GM18868 (cell line): Measurements from ENCODE around the gene TXNIP.
"Not testable (repeated sequence)": the region's sequence is repeated elsewhere in the genome, so short reads cannot be mapped to it uniquely, and the experiment has no call there.

ENCODE experiments used
- ATAC-seq: cut with Tn5 transposase; IDR thresholded peaks from one replicate; pipeline ENCODE4 v1.9.1; 2021; ENCODE audit warnings: mild to moderate bottlenecking, moderate library complexity; ENCODE audit not compliant: unreplicated experiment

Gene TXNIP, protein sequence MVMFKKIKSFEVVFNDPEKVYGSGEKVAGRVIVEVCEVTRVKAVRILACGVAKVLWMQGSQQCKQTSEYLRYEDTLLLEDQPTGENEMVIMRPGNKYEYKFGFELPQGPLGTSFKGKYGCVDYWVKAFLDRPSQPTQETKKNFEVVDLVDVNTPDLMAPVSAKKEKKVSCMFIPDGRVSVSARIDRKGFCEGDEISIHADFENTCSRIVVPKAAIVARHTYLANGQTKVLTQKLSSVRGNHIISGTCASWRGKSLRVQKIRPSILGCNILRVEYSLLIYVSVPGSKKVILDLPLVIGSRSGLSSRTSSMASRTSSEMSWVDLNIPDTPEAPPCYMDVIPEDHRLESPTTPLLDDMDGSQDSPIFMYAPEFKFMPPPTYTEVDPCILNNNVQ

DNA sequence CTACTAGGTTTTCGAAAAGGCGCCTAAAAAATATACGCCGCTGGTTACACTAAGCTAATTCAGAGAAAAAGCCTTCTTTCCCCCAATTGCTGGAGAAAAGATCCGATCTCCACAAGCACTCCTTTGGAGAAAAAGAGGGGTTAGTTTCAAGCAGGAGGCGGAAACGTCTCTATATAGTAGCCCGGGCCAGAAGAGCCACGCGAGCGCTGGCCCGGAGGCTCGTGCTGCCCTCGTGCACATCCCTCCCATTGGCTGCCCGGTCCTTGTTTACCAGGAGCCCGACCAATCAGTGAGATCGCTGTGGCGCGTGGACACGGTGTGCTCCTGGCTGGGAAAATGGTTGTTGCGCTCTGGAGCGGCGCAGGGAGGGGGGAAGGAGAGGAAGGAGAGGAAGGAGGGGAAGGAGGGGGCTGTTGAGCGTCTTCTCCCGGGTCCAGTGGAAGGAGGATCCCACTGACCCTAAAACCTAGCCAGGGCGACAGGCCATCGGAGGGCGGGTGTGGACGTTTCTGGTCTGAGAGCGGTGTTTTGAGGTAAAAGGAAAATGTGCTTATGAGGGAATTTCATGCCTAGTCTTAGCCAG, at the start of gene TXNIP:
TXNIP (minus strand) TSS at position 147 of the 583 bp plus-strand sequence. CDS start 313 bp downstream, outside the sequence.
- peak; percentile 94 for ATAC-seq

DNA sequence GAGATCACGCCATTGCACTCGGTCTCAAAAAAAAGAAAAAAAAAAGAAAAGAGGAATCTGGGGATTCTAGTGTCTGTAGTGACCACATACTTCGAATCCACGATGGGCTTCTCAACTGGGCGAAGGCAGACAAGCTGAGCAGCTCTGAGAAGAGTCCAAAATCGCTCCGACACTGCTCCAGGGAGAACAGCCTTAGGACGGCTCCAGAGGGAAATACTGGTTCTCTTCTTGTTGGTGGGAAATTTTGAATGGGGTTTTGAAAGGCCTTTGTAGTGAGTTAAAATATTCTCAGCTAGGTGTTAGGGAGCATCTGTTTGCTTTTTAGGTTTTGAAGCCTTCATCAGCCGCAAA, 43.4 kb upstream of the TXNIP start:
- no peak for ATAC-seq

DNA sequence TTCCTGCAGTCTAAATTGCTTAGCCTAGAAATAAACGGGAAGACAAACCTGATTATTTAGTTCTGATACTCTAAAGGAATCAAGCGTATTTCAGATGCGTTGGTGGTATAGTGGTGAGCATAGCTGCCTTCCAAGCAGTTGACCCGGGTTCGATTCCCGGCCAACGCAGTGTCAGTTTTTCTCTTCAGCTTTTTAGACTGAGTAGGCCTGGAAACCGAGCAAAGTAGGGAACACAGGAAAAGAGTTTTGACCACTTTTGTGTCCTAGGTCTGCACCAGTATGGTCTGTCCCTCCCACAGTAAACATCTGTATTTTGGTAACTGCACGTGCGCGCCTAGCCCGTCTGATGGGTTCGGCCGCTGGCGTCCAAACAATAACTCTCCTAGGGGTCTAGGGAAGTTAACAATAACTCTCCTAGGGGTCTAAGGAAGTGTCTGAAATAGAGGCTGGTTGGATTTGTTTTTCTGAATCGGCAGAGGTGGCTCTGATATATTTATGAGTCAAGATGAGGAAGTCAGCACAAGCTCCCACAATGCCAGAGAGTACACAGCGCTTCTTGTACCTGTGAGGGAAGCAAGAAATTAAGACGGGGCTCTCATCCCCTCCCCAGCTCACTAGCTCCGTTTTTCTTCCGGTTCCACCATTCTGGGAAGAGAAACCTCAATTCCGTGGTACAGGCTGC, 40.7 kb upstream of the TXNIP start:
- ATAC-seq: peak; percentile 31

DNA sequence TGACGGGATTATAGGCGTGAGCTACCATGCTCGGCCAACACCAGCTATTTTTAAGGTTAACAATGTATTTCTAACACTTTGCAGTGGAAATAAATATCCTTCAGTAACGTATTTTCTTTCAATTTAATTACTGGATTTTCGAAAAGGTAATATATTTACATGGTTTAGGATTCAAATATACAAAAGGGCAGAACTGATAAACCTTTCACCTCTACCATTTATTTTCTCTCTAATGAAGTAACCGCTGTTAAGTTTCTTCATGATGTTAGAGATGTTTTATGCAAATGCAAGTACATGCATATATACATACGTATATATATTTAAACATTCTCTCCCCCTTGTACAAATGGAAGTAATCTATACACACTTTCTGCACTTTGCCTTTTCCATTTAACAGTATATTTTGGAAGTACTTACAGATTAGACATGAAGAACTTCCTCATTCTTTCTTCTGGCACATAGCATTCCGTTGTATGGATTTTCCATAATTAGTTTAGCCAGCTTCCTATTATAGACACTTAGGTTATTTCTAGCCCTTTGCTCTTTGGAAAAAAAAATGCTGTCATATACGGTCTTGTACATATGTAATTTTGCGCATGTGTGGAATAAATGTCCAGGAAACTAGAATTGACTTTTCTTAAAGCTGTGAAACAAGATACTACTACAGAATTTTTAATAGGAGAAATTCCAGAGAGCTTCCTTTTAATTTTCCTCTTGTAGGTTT, 40.0 kb upstream of the TXNIP start:
- no peak for ATAC-seq

DNA sequence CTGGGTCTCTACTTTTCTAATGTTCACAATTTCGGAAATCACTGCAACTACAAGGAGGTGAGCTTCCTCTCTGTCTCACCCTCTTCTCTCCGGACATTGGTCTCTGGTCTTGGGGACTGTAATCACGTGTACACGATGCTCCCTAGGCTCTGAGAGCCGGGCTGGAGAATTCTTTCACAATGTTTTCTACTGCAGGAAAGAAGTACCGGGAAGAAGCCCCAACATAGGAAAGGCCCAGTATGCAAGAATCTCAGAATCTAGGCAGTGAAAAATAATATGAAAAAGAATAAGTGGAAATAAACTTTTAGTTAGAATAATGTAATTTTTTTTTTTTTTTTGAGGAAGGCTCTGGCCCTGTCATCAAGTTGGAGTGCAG, 38.7 kb upstream of the TXNIP start:
- no peak for ATAC-seq

DNA sequence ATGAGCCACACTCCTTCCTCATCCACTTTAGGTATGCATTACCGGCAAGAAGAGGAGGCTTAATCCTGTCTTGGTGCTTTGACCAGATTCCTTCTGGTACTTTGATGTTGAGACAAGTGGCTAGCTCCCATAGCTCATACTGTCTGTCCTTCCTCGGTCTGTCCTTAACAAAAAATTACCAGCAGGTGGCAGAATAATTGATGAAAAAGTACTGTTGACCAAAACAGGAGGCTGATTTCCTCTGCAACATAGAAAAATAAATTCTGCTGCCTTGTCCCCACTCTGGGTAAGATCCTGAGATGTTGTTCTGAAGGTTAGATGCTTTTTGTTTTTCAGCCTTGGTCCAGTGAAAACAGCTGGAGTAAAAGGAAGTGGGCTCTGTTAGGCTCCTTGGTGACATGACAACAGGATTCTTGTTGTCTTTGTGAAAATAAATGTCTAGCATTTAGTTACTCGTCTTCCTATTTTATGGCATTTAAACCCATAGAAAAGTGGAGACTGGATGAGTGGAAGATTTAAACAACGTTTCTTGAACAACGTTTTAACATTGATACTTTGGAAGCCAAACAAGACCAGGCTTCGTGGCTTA, 36.3 kb upstream of the TXNIP start:
- ATAC-seq: no peak

DNA sequence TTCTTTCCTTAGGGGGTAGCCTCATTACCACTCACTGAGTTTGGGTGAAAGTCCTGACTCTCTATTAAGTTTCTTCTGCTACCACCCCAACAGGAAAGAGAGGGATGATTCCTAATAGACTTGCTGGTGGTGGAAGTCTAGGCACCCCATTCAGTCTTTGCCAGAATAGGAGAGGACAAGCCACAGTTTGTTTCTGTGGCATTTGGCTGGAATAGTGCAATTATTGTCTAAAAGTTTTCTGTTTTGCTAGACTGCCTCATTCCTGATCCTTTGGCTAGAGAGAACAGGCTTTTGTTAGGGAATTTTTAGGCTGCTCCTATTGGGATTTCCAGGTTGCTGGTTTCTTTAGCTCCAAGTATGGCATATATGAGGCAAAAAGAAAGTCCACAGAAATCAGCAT, 35.1 kb upstream of the TXNIP start:
- ATAC-seq: no peak

DNA sequence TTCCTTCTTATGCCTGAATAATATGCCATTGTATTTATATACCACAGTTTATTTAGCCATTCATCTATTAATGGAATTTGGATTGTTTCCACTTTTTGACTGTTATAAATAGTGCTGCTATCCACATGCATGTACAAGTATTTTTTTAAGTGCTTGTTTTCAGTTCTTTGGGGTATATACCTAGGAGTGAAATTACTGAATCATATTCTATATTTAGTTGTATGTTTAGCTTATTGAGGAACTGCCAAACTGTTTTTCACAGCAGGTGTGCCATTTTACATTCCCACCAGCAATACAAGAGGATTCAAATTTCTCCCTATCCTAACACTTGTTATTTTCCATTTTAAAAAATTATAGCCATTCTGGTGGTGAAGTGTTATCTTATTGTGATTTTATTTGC, 32.7 kb upstream of the TXNIP start:
- no peak for ATAC-seq

DNA sequence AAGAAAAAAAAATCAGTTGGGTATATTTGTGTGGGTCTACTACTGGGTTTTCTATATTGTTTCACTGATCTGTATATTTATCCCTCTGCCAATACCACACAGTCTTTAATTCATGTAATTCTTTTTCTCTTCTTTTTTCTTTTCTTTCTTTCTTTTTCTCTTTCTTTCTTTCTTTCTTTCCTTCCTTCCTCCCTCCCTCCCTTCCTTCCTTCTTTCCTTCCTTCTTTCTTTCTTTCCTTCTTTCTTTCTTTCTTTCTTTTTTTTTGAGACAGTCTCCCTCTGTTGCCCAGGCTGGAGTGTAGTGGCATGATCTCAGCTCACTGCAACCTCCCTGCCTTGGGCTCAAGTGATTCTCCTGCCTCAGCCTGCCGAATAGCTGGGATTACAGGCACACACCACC, 30.3 kb upstream of the TXNIP start:
- ATAC-seq: not testable (repeated sequence)

DNA sequence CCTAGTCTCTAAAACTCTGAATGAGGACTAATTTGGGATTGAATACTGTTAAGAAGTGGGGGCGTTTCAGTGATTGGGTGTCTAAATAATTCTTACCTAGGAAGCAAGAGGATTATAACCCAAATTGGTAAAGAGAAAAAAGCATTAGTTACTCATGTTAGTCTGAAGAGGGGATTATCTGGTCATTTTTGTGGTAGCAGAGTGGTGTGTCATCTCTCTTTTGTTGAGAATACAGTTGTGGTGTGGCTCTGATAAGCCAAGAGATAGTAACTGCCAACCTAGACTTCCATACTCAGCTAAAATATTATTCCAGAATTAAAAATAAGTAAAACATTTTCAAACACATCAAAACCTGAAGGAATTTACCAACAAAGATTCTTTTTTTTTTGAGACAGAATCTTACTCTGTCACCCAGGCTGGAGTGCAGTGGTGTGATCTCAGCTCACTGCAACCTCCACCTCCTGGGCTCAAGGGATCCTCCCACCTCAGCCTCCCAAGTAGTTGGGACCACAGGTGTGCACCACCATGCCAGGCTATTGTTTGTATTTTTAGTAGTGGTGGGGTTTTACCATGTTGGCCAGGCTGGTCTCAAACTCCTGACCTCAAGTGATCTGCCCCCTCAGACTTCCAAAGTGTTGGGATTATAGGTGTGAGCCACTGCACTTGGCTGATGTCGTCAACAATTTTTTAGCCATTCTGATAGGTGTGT, 29.6 kb upstream of the TXNIP start:
- not testable (repeated sequence) for ATAC-seq

DNA sequence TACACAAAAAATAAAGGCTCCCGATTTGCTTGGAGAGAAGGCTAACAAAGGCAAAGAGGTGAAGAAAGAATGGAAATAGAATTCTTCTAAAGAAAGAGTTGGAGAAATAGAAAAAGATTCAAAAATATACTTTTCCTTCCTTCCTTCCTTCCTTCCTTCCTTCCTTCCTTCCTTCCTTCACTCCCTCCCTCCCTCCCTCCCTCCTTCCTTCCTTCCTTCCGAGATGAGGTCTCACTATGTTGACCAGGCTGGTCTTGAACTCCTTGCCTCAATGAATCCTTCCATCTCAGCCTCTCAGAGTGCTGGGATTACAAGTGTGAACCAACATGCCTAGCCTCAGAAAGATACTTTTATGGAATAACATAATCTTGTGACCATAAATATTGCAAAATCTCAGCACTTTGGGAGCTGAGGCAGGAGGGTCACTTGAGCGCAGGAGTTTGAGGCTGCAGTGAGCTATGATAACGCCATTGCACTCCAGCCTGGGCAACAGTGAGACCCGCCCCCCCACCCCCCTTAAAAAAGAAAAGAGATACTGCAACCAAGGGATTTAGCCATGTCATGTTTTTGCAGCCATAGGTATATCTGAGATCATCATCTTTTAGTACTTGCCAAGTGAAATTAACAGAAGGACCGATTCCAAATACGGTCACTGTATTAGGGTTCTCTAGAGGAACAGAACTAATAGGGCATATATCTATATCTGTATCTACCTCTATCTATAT, 26.2 kb upstream of the TXNIP start:
- ATAC-seq: no peak

DNA sequence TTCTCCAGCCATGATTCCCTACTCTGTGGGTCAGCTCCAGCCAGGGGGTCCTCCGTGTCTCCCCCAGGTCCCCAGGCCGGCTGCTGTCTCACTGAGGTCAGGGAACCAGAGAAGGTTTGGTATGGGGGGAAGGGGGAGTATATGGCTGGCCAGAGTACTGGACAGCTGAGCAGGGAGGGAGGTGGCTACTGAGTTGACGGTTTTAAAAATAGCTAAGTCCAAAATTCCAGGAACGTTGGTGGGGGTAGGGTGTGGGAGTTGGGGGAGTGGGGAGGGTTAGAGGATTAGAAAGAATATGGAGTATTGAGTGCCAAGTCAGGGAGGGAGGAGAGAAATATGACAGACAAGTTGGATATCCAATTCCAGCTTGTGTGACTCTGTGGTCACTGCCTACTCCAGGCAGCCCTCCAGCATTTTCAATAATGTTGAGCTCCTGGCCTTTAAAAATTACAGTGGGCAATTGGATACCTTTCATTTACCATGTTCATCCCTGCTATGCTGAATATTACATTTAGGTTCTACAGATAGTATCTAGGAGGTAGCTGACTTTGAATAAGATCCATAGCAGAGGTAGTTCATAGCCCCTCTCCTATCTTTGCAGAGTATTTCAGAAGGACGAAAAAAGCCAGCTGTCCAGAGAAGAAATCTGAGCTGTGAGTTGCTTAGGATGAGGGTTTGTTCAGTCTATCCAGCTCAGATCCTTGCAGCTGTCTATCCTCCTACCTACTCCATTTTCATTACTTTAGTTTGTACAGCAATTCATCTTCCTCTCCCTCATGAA, 25.4 kb upstream of the TXNIP start, which contains the start of gene HJV:
HJV (minus strand) TSS at position 114 of the 781 bp plus-strand sequence. CDS start 1,504 bp downstream, outside the sequence.
- ATAC-seq: no peak

DNA sequence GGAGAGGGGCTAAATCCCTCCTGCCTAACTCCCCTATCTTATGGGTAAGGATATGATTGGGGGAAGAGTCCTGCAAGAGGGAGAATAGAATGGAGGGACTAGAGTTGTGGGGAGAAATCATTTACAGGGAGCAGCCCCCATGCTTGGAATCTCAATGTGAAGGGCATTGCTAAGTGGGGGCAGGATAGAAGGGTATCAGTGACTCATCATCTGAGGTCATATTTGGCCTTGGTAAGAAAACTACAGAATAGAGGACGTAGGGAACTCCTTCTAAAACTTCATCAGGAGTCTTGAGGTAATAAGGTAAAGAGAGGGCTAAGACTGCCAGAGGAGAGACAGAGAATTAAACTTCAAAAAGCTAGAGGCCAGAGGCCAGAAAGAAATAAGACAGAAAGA, 24.7 kb upstream of the TXNIP start:
- no peak for ATAC-seq

DNA sequence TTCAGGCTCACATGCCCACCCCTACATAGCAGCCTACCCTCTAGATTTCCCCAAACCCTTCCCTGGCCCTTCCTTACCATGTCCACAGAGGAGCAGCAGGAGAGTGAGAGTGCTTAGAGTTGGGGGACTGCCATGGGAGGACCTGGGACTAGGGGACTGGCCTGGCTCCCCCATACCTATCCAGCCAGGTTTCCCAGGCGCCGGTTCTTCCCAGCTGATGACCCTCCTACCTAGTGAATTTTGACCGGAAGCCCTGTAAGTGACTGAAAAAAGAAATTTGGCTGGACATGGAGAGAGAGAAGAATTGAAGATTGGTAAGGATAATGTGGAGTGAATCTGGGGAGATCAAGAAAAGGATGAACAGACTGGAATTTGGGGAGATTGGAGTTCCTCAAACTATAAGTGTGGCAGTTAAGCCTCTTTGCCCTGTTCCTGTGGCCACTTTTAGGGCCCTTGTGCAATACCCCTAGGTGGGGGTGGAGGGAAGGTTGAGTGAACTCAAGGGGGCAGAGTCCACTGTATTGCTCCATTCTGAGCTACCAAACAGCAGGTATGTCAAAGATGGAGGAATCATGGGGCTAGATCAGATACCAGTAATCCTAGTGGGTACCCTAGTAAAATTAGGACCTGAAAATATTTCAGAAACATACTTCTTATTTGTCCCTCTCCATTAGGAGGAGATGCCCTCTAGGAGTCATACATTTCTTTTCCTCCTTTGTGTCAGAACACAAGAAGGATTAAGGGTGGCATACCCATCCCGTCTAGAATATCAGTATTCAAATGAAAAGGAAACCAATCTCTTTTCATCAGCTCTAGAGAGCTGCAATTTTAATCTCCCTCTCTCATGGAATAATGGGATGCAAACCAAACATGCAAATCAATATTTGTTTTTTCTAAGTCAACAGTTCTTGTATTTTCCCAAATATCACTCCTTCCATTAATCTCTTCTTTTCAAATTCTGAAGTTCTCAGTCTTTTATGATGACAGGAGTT, 24.0 kb upstream of the TXNIP start:
- ATAC-seq: no peak

DNA sequence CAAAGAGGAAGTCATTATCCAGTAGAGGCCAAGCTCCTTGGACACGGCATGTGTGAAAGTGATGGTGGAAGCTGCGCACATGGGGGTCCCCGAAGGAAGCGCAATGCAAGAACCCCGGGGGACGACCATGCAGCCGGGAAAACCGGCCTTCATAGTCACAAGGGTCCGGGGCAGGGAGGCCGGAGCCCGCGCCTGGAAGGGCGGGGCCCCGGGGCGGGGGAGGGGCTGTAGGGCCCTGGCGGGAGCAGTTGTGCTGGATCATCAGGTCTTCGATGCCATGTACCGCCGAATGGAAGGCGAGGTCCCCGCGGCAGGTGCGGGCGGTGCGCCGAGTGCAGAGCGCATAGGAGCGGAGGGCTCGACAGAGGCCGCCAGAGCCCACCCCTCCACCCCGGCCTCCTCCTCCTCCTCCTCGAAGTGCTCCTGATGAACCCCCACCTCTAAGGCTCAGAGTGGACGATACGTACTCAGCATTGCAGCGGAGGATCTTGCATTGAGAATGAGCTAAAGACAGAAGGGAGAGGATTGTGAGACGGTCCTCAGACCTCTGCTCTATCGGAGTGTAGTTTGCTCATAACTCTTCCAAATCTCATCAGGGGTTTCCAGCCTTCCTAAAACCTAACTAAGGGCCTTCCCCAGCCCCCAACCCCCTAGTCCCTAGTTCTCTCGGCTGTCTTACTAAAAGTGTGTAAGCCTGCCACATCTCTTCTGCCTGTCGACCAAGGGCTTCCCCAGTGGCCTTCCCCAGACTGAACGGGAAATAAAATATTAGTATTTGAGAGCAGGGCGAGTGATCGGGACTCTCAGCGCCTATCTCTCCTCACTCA, 23.1 kb upstream of the TXNIP start:
- ATAC-seq: no peak

DNA sequence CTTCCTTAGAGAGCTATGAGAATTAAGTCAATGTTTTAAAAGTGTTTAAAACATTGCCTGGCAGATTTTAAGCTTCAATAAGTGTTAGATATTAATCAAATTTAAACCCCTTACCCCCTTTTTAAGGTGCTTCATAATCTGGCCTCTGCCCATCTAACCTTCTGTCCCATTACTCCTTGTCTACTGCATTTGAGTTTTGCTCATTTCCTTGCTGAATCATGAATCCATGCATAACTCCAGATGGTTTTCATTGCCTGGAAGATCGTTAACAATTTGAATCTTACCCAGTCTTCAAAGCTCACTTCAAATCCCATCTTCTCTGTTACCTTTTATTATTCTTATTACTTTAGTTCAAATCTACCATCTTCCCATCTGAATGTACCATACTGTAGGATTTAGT, 20.5 kb upstream of the TXNIP start:
- ATAC-seq: no peak

DNA sequence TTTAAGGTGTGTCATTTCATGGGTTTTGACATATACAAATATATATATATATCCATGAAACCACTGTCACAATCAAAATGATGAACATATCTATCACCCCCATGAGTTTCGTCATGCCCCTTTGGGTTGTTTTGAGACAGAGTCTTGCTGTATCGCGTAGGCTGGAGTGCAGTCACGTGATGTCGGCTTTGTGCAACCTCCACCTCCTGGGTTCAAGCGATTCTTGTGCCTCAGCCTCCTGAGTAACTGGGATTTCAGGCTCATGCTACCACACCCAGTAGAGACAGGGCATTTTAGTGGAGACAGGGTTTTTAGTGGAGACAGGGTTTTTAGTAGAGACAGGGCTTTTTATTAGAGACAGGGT, 17.2 kb upstream of the TXNIP start:
- ATAC-seq: no peak
